Measurements from ENCODE around the gene ARID5B.

ARID5B gene

DNA sequence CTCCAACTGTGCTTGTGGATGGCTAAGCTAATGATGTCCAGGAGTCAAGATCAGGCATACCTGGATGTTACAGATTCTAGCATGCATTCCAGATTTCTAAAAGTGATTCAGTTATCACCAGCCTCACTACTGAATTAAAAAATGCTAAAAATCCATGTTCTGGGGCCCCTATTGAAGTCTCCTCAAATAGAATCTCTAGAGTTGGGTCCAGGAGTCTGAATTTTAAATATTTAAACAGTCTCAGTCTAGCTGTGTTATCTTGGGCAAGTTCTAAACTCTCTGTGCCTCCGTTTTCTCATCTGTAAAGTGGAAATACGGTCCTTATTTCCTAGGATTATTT is 5.0 kb downstream of the ARID5B start:
- no peak for DNase-seq

DNA sequence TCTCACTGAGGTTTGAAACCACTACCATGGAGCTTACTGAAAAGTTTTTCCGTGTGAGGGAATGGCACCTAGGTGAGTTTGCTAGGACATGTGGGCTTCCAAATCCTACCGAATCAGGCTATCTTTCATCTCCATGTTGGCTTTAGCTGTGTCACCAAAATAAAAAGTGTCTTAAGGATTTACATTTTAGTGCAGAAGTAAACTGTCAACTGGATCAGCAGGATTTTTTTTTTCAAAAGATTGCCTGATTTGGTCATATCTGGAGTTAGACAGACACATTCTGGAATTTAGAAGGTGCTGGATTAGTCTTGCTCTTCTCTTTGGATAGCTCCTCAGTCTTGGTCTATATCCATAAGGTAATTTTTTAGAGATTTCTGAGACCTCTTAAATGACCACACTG is 5.5 kb downstream of the ARID5B start:
- no peak for DNase-seq

DNA sequence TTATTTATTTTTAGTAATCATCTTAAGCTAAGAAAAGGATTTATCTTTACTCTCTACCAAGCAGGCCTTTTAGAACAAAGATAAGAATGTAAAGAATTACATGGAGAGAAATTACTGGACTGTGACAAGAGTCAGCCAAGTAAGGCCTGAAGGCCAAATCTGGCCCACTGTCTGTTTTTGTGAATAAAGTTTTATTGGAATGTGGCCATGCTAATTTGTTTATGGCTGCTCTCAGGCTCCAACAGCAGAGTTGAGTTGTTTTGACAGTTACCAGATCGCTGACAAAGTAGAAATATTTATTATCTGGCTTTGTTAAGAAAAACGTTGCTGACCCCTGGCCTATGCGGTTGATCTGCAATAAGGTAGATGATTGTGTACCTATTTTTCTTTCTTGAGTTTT is 6.1 kb downstream of the ARID5B start:
- DNase-seq, result no peak

DNA sequence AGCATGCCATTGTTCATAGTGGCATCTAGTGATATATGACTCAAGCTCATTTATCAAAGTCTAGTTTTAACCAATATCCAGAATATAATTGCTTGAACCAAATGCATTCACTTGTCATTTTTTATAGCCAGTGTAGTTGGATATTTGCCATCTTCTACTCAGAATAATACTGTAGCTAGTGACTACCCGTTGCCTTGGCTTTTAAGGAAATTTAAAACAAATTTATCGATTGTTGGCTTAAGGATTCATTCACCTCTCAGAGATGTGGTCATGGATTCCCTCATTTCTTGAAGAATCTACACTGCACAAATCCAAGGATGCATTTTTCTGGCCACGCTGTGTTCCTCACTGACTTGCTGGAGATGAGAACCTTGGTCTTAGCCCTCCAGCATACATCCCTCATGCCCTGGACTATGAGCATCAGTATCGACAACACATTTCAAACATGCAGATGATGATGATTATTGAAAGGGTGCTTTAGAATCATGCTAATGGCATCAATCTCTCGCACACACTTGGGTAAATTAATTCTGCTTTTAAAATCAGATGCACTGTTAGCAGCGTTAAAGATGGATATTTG is 8.8 kb downstream of the ARID5B start:
- no peak for DNase-seq

DNA sequence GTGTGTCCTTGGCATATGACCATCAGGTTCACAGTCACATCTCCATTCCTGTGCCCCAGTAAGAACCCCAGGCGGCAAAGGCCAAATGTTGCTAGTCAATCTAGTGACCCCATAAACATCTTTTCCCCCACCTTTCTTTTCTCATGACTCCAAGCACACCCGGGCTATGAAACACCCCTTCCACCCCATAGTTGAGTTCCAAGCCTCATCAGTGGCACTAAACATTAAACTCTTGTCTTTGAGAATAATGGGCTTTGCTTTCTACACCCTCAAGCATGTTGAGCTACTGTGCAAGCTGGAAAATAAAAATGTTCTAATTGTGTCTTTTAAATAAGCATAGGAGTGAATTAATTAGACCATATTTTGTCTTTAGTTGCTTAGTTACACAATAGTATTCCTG is 9.4 kb downstream of the ARID5B start:
- no peak for DNase-seq

DNA sequence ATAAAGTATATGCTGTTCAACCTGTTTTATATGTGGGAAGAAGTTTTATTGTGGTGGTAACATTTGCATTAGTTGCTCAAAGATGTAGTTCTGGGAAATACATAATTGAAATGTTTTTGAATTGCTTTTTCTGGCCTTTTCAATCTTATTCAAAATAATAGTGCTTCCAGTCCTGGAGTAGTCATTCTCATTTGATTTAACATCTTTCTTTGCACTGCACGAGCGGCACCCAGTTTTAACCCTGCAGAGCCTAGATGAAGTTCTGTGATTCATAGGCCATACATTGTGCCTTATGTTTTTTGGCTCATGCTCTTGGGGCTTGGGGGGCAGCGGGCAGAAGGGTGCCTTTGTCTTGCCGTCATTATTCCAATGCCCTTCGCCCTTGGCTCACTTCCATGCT is 9.9 kb downstream of the ARID5B start:
- no peak for DNase-seq

DNA sequence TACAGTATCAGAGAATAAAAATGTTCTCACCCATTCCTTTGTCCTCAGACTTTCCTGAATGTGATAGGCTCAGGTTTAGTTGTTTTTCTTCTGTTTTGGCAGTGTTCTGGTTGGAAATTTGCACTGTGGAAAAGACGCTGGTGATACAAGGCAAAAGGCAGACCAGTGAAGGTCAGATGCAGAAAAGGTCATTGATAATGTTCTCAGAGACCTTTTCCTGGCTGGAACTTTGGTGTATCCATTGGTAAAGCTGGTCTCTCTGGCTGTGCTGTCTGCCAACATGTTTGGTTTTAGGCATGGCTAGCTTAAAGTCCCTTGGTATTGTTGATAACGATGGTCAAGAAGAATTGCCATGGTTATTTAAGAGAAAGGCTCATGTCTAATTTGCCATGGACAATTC is 11.5 kb downstream of the ARID5B start:
- no peak for DNase-seq

DNA sequence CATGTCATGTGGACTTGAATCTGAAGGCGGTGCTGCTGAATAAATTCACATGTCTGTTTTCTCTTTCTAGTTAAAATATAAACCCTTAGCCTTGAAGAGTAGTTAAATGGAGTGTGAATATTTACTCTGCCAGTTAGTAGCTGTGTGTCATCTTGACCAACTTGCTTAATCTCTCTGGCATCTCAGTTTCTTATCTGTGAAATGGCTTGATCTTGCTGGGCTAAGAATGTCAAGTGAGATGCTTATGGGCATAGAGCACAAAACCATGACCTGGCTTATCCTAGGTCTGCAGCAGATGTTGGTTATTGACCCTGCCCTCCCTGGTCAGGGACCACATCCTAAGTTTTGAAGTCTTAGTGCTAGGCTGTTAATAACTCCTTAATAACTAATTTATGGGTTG is 16.6 kb downstream of the ARID5B start:
- no peak for DNase-seq

DNA sequence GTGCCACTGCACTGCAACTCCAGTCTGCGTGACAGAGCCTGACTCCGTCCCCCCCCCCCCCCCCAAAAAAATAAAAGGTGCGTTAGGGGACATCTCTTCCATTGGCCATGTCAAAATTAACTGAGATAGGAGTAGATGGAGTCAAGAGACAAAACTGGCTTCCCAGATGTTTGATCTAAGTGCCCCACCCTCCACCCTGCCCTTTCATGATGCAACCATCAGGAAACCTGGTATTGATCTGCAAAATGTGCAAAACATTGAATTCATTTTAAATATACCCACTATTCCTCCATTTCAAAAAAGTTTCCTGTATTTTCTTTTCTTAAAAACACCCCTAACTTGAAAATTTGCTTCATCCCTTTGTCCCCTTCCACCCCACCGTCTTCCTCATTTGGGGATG is 17.5 kb downstream of the ARID5B start:
- no peak for DNase-seq

DNA sequence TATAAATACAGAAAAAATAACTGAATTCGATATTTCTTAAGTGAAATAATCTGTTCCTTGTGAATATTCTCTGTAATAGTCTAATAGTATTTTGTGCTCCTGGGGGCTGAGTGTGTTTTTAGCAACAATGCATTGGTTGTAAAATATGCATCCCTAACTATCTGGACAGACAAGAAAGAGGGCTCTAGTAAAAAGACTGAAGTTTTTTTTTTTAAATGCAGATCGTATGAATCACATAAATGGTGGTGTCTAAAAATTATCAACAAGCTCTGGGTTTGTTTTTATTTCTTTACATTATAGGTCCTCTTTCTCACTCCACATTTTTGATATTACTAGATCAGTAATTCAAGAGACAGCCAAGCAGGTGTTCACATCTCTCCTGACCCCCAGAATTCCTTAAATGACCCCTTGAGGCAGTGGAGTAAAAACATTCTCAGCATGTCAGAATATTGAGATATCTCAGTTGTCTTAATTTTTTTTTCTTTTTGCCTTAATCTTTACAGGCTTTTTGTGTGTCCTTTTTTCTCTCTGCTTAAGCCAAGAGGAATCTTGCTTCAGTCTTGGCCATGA is 18.2 kb downstream of the ARID5B start:
- no peak for DNase-seq

DNA sequence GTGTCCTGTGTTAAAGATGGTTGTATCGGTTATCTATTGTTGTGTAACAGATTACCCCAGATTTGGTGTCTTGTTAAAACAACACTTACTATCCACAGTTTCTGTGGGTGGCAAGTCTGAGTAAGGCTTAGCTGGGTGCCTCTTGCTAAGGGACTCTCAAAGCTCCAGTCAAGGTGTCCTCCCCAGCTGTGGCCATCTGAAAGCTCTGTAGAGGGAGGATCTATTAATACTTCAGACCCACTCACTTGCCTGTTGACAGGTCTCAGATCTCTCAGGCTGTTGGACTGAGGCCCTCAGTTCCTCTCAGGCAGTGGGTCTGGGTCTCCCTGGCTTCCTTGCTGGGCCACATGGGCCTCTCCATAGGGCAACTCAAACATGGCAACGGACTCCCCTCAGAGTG is 19.6 kb downstream of the ARID5B start:
- no peak for DNase-seq

DNA sequence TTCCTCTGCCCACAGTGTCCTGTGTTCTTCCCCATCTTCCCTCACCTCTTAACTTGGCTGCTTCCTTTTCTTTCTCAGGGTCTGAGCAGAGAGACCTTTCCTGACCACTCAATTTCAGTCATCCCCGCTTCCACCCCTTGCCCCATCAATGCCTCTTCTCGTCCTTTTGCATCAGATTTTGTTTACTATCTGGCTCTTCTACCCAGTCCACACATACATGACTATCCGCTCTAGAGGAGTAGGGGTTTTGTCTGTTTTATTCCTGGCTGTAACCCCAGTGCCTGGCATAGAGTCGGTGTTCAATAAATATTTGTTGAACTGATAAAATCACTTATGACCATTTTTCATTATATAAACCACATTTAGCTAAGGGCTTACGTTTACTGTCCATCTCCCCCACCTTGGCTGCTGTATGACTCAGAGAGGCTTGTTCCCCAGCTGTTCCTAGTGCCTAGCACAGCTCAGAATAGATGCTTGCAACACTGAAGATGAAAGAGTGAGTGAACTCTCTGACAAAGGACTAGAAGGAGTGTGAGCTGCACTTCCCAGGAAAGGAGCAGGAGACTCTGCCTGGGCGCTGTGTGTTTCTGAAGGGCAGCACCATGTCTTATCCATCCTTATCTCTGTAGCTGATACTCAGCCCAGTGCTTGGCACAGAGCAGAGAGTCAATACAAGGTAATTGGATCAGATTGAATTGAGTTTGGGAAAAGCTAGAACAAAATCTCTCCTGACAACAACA is 21.9 kb downstream of the ARID5B start:
- DNase-seq, result no peak

DNA sequence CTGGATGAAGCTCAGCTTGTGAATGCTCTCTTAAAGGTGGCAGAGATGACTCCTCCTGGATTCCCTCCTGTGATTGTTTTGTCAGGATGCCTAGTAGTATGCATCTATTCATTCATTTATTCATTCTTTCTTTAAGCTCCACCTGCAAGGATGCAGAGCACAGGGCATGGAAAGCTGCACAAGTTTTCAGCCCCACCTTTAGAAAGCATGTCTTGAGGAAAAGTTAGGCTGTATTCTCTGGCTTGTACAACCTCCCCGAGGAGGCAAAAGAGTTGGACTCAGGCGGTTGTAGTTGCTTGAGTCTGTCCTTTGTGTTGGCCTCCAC is 22.4 kb downstream of the ARID5B start:
- DNase-seq, result no peak

DNA sequence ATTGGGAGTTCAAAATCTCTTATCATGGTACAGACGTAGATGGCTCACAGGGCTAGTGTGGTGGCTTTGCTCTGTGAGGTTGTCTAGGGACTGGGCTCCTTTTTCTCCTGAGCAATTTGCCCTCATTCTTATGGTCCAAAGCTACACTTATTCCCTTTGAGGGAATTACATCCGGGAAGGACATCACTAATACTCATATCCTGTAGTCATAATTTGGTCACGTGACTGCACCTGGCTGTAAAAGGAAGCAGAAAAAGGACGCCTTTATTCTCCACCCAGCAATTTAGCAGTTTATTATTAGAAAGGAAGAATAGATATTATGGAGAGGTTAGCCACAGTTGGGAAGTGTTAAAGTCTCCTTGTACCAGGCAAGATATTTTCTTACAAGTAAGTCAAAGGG is 28.1 kb downstream of the ARID5B start:
- DNase-seq, result no peak

DNA sequence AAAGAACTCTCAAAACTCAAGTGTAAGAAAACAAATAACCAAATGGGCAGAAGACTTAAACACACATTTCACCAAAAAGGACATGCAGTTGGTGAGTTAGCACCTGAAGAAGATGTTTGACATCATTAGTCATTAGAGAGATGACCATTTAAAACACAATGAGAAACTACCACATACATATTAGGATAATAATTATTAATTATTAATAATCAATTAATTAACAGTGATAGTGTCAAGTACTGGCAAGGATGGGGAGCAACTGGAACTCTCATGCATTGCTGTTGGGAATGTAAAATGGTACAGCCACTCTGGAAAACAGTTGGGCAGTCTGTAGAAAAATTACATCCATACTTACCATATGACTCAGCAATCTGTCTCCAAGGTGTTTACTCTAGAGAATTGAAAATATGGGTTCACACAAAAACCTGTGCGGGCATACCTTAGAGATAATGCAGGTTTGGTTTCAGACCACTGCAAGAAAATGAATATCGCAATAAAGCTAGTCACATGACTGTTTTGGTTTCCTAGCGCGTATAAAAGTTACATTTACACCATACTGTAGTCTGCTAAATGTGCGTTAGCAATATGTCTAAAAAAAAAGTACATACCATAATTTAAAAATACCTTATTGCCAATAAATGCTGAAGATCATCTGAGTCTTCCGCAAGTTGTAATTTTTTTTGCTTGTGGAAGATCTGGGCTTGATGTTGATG is 30.3 kb downstream of the ARID5B start:
- no peak for DNase-seq

DNA sequence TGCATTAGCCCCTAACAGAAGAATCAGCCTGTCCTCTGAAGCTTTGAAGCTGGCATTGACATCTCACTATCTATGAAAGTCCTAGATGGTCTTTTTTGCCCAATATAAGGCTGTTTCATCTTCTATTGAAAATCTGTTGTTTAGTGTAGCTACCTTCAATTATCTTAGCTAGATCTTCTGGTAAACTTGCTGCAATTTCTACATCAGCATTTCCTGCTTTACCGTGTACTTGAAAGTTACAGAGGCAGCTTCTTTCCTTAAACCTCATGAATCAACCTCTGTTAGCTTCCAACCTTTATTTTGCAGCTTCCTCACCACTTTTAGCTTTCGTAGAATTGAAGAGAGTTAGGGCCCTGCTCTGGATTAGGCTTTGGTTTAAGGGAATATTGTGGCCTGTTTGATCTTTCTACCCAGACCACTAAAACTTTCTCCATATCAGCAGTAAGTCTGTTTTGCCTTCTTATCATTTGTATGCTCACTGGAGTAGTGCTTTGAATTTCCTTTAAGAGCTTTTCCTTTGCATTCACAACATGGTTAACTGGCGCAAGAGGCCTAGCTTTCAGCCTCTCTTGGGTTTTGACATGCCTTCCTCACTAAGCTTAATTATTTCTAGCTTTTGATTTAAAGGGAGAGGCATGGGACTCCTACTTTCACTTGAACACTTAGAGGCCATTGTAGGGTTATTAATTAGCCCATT is 32.5 kb downstream of the ARID5B start:
- no peak for DNase-seq

DNA sequence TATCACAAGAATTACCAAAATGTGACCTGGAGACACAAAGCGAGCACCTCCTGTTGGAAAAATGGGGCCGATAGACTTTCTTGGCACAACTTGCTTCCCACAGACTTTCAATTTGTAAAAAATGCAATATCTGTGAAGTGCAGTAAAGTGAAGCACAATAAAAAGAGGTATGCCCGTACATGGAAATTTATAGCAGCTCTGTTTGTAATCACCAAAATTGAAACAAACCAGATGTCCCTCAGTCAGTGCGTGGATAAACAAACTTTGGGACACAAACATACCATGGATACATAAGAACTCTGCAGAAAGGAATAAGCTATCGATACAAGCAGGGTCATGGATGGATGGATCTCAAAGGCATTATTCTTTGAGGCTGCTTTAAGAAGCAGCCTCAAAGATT is 33.6 kb downstream of the ARID5B start:
- DNase-seq, result no peak

DNA sequence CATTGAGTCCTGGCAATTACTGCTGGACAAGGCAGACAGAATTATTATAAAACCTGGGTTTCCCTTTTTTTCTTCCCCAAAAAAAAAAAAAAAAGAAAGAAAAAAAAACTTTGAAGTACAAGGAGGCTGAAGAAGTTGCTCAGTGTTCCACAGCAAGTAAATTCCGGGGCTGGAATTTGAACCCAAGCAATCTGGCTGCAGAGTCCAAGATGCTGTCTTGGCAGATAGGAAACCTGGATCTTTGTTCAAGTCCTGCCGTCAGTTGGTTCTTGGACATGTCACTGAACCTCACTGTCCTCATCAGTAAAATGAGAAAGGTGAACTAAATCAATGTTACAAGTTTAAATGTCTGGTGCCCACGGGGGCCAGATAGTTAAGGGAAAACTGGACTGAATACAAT is 35.3 kb downstream of the ARID5B start:
- DNase-seq, result no peak

DNA sequence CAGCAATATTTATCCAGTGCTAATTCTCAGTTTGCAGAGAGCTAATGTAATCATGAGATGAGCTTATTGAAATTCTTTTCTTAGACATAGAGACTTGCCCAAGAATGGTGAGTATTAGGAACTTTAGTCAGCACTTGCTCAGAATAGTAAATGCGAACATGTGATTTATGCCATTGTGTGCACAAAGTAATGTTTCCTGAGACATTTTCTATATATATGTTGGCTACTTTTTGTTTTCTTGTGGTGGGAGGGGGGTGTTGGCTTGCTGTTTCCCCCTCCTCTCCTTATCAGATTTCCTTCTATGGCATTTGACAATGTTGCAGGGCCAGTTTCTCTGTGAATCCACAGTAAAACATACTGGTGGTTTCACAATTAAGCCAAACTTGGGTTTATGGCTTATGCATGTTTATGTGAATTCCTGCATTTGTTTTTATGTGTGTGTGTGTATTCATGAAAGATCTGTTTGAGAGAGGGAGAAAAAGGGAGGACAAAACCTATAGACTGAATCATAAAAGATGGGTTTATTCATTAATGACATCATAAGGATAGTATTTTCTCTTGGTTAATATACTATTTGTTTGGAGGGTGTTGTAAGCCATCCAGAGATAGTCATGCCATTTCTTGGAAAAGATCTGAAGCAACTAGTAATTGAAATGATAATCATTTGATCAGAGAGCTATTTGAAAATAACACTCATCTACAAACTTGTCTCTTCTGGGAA is 36.3 kb downstream of the ARID5B start:
- DNase-seq, result no peak

DNA sequence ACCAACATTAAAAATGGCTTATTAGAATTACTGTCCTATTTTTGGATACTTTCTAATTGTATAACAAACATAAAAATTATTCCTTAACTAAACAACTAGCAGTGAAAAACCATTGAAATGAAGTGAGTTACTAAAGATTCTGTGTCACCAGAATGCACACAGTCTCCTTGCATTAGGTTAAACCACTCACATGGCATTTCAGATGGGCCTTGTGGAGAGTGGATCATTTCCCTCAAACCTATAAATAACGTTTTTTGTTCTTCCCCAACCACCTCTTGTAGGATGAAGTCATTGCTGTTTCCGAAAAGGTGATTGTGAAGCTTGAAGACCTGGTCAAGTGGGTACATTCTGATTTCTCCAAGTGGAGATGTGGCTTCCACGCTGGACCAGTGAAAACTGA is 38.4 kb downstream of the ARID5B start:
- DNase-seq, result no peak

DNA sequence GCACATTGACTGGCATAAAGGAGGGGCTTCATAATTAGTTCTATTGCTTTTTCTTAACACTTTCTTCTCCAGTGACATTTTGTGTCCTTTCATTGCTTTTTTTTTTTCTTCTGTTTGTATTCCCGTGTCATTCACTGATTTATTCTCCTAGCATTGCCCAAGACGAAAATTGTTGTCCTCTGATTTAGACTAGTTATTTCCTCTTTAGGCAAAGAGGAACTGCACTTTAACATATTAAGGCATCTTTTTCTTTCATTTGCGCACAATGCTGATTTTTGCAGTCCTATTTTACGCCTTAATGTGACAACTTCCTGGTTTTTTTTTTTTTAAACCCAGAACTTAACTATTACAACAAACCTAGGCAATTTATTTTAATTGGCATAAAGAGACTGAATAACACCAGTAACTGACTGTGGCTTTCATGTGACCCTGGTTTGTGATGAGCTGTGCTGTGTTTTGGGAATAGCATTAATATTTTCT is 39.7 kb downstream of the ARID5B start:
- no peak for DNase-seq

DNA sequence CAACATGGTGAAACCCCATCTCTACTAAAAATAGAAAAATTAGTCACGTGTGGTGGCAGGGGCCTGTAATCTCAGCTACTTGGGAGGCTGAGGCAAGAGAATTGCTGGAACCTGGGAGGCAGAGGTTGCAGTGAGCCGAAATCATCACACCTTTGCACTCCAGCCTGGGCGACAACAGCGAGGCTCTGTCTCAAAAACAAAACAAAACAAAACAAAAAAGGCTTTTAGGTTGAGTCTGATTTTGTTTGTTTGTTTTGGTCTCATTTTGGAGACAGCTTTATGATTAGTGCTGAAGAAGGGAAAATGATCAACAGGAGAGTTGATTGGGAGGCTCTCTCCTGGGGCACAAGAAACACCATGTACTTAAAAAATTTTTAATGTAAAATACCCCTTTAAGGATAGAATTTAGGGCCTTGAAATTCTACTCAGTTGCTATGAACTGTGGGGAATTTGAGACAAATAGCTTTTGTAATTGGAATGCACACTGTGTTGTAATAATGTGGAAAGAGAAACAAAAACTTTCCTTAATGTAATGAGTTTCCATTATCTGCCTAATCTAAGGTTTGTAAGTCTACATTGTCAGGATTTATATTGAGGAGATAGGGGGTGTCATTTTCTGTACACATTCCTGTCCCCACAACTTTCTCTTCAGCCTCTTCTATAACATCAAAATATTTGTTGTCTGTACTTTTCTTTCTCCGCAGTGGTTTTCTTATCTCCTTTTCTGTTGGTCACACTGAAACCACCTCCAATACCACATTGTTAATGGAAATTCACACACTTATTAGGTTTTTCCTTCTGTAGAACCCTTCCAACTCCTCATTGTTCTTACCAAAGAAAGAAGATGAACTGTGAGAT is 41.3 kb downstream of the ARID5B start:
- no peak for DNase-seq
